A673 (cell line): ENCODE measurements around the gene ZNF519. TPM values are rescaled to one million over a fixed set of nuclear protein-coding genes. Genes with fewer than 3 reads are reported as not detected.
"Not testable (repeated sequence)": the region's sequence is repeated elsewhere in the genome, so short reads cannot be mapped to it uniquely, and the experiment has no call there.

Experiments used
- BruUV-seq: library from RNA; stranded (reverse); fragments of 400-500 nt; replicated peaks from 2 replicates; lab custom pipeline; 2021; lab: Mats Ljungman, UMichigan
- CTCF ChIA-PET: fragments of 300-600 bp; sonication (Branson Sonifier 250); formaldehyde crosslinking; loops from one replicate; lab custom pipeline; 2022; ENCODE audit warnings: antibody characterized with exemption; lab: Charles Lee
- POLR2A ChIA-PET: fragments of 300-600 bp; sonication (Branson Sonifier 250); formaldehyde crosslinking; loops from one replicate; lab custom pipeline; 2022; ENCODE audit warnings: antibody characterized with exemption; ENCODE audit not compliant: low non-redundant PET; lab: Charles Lee
- DNase-seq: peaks from one replicate; pipeline ENCODE4 v3.0.0-alpha.2; 2015; ENCODE audit warnings: low spot score
- H3K27ac ChIP-seq: fragments of 200-600 bp; sonication (generic); 2 replicates; pipeline ENCODE4 v1.5.1; 2016; ENCODE audit warnings: mixed run types, low read depth, mild to moderate bottlenecking, mixed read lengths, antibody characterized with exemption, low read length; ENCODE audit not compliant: poor library complexity, severe bottlenecking
- H3K27me3 ChIP-seq: fragments of 200-600 bp; sonication (generic); replicated peaks from 2 replicates; pipeline ENCODE4 v1.6.1; 2017; ENCODE audit warnings: mixed run types, low read depth, mild to moderate bottlenecking, mixed read lengths, antibody characterized with exemption, low read length; ENCODE audit not compliant: insufficient read depth, poor library complexity
- H3K36me3 ChIP-seq: fragments of 200-600 bp; sonication (generic); 2 replicates; pipeline ENCODE4 v1.6.1; 2016; ENCODE audit warnings: mixed run types, mild to moderate bottlenecking, mixed read lengths, antibody characterized with exemption, low read length; ENCODE audit not compliant: insufficient read depth, poor library complexity, severe bottlenecking
- H3K4me1 ChIP-seq: fragments of 200-600 bp; sonication (generic); 2 replicates; pipeline ENCODE4 v1.6.1; 2017; ENCODE audit warnings: mixed run types, mild to moderate bottlenecking, mixed read lengths, antibody characterized with exemption, low read length; ENCODE audit not compliant: insufficient read depth, poor library complexity, severe bottlenecking
- H3K4me3 ChIP-seq: fragments of 200-600 bp; sonication (generic); 2 replicates; pipeline ENCODE4 v1.5.1; 2016; ENCODE audit warnings: low read depth, mixed run types, mild to moderate bottlenecking, mixed read lengths, low read length; ENCODE audit not compliant: poor library complexity, severe bottlenecking
- H3K9me3 ChIP-seq: fragments of 200-600 bp; sonication (generic); 2 replicates; pipeline ENCODE4 v1.6.1; 2016; ENCODE audit warnings: mixed run types, low read depth, mild to moderate bottlenecking, mixed read lengths, antibody characterized with exemption, low read length; ENCODE audit not compliant: poor library complexity, severe bottlenecking
- EZH2 ChIP-seq: fragments of 200-600 bp; sonication (generic); IDR thresholded peaks from 2 replicates; pipeline ENCODE4 v1.6.1; 2017; ENCODE audit warnings: borderline replicate concordance, low read depth, mild to moderate bottlenecking, mixed read lengths, antibody characterized with exemption, low read length; ENCODE audit not compliant: poor library complexity, severe bottlenecking
- intact Hi-C: fragments of 100-400 bp; cut with micrococcal nuclease; formaldehyde crosslinking; loops from one replicate; pipeline ENCODE4 v1.10.0; 2022; ENCODE audit not compliant: unreplicated experiment
- total RNA-seq: library from RNA; stranded (reverse); gene quantifications from 2 replicates; pipeline ENCODE4 v1.2.3, GENCODE V29; 2021
- TF ChIP-seq, protein P1 (sequence below): fragments of 300-800, 200-600 bp; sonication (generic); conservative IDR thresholded peaks from 2 replicates; pipeline ENCODE4 v1.5.1; 2017; ENCODE audit warnings: low read depth, mild to moderate bottlenecking, antibody characterized with exemption, low read length, moderate library complexity, mixed read lengths

Gene ZNF519
- total RNA-seq, 1 experiment from 2014 or later = 27.5 TPM

DNA sequence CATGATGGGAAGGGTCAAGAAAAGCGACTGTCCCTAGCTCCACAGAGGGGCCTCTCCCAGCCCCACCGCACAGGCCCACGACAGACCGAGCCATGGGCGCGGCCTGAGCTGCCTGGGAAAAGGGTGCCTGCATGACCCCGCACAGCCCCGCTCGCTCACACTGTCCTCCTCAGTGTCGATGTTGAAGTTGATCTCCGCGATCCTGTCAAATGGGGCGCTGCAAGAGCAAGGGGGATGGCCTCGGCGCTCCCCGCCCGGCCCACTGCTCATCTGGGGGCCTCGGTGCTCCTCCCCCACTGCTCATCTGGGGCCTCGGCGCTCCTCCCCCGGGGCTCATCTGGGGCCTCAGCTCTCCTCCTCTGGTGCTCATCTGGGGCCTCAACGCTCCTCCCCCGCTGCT, 14.5 kb upstream of the ZNF519 start:
- DNase-seq, H3K27ac ChIP-seq, POLR2A ChIA-PET, CTCF ChIA-PET, H3K9me3 ChIP-seq, BruUV-seq, H3K36me3 ChIP-seq, H3K4me1 ChIP-seq, H3K27me3 ChIP-seq, H3K4me3 ChIP-seq, intact Hi-C loops: not testable (repeated sequence)

DNA sequence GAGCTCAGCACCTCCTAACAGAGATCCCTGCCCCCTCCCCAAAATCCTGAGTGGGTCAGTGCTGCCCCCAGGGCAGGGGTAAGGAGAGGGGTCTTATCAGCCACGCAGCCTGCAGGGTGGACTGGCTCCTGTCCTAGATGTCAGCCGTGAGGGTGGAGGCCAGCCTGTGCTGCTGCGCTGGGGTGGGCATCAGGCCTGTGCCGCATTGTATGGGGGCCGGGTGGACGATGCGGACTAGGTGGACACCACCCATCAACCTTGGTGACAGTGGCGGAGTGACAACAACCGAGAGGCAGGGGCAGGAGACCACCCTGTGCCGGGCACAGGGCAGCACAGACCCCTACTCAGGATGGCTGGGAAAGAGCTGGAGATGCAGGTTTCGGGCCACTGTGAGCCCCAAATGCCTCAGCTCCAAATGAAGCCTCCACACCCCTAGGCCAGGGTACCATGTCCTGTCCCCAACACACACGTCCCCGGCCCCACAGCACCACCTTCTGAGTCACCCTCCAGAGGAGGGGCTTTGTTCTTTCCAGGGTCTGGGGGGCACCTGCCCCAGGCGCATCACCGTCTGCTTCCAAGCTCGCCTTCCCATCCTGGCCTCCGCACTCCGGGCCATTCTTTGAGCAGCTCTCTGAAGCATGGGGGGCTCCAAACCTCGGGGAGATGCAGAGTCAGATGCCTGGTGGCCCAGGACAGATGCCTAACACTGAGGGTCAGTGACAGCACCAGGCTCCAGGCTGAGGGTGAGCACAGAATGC, 13.5 kb upstream of the ZNF519 start:
- H3K27me3 ChIP-seq, H3K4me3 ChIP-seq, H3K9me3 ChIP-seq, POLR2A ChIA-PET, H3K36me3 ChIP-seq, CTCF ChIA-PET, BruUV-seq, intact Hi-C loops, H3K4me1 ChIP-seq, H3K27ac ChIP-seq, DNase-seq: not testable (repeated sequence)

DNA sequence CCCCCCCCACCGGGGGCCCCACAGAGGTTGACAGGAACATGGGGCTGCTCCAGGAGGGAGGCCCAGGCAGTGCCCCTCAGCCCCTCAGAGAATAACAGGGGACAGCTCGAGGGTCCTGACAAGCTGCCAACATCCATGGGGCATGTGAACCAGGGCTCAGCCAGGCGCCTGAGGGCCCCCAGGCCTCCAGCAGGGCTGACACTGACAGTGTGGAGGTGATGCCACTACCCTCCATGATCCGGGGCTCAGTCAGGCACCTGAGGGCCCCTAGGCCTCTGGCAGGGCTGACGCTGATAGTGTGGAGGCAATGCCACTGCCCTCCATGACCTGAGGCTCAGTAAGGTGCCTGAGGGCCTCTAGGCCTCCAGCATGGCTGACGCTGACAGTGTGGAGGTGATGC, 12.8 kb upstream of the ZNF519 start:
- POLR2A ChIA-PET, BruUV-seq: not testable (repeated sequence)

DNA sequence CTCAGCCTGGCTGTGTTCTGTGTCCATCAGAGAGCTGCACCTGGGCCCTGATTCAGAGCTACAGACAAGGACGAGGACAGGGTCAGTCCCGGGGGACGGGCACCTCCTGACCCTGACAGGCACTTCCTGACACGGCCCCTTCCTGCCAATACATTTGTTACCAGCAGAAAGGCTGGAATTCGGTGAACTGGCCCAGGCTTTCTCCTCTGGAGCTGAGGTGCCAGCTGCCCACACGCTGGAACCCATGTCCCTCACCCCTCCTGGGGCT, 12.3 kb upstream of the ZNF519 start:
- POLR2A ChIA-PET = no interaction called here
- no peak overlapping the region for H3K4me3 ChIP-seq
- no TSS peak for BruUV-seq

More for the DNA sequence above, 12.8 kb upstream of the ZNF519 start:
- H3K27ac ChIP-seq, CTCF ChIA-PET, DNase-seq, H3K36me3 ChIP-seq, H3K27me3 ChIP-seq, H3K4me3 ChIP-seq, intact Hi-C loops, H3K4me1 ChIP-seq, H3K9me3 ChIP-seq: not testable (repeated sequence)

DNA sequence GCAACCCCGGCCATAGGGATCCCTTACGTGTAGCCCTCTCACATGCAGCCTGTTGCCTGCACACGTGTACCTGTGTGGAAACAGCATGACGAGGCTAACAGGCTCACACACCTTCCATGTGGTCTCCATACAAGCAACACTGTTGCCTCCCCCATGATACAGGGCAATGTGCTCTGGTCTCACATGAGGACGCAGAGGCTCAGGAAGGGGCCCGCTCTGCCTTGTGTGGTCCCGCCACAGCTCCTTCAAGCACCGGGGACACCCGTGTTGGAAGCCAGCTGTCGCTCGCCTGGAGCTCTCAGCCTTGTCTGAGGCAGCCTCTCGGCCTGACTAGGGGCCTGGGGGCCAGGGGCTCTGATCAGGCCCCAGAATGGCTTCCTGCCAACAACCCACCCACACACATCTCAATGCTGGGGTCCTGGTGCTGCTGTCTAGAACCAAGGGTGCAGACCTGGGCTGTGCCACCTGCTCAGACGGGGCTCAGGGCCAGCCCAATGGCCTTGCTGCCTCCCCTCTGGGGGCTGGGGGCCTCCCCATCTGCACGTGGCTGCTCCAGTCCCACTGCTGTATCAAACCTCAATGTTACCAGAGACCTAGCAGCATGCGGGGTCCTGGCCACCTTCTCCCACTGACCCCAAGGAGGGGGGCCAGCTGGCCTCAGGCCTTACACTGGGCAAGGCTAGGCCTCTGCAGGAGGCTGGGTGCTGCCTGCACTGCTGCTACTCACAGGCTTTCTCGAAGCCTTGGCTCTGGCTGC, 11.8 kb upstream of the ZNF519 start:
- POLR2A ChIA-PET, CTCF ChIA-PET, H3K36me3 ChIP-seq, H3K4me3 ChIP-seq, BruUV-seq, intact Hi-C loops, H3K27me3 ChIP-seq, H3K4me1 ChIP-seq, DNase-seq, H3K9me3 ChIP-seq, H3K27ac ChIP-seq: not testable (repeated sequence)

More for the DNA sequence above, 12.3 kb upstream of the ZNF519 start:
- H3K27me3 ChIP-seq = no peaks in the 10 kb centered on the region
- TF ChIP-seq EZH2 = no peak
- TF ChIP-seq, protein P1, sequence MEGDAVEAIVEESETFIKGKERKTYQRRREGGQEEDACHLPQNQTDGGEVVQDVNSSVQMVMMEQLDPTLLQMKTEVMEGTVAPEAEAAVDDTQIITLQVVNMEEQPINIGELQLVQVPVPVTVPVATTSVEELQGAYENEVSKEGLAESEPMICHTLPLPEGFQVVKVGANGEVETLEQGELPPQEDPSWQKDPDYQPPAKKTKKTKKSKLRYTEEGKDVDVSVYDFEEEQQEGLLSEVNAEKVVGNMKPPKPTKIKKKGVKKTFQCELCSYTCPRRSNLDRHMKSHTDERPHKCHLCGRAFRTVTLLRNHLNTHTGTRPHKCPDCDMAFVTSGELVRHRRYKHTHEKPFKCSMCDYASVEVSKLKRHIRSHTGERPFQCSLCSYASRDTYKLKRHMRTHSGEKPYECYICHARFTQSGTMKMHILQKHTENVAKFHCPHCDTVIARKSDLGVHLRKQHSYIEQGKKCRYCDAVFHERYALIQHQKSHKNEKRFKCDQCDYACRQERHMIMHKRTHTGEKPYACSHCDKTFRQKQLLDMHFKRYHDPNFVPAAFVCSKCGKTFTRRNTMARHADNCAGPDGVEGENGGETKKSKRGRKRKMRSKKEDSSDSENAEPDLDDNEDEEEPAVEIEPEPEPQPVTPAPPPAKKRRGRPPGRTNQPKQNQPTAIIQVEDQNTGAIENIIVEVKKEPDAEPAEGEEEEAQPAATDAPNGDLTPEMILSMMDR = no peak
- H3K9me3 ChIP-seq = no peaks in the 10 kb centered on the region
- no peaks in the 10 kb centered on the region for H3K4me1 ChIP-seq
- CTCF ChIA-PET = no interaction called here
- intact Hi-C loops = no loop called here
- no peak for DNase-seq
- H3K36me3 ChIP-seq = no peaks in the 10 kb centered on the region
- no peak overlapping the region for H3K27ac ChIP-seq

DNA sequence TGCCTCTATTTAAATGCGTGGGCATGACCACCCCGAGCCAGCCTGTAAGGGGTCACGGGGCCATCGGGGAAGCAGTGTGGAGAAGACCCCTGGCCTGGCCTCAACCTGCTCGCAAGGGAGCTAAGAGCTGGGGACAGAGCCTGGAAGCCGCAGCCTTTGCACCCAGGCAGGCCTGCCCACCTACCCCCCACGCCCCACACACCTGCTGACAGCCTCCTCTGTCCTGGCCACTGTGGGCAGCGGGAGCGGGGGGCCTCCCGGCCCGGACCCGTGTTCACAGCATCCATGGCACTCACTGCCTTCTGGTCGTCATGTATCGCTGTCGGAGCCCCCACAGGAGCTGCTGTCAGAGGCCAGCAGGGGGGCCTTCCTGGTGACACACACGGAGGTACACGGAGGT, 11.2 kb upstream of the ZNF519 start:
- H3K27me3 ChIP-seq, H3K36me3 ChIP-seq, CTCF ChIA-PET, H3K9me3 ChIP-seq, intact Hi-C loops, H3K4me1 ChIP-seq, H3K27ac ChIP-seq, DNase-seq, POLR2A ChIA-PET, BruUV-seq, H3K4me3 ChIP-seq: not testable (repeated sequence)
